Non-pigmented ciliary epithelial cell (primary cell): ENCODE measurements around the gene HOXA13.

Experiments used
- DNase-seq: peaks from one replicate; pipeline ENCODE4 v3.0.0-alpha.2; 2010; ENCODE audit warnings: low read depth

HOXA13 gene

DNA sequence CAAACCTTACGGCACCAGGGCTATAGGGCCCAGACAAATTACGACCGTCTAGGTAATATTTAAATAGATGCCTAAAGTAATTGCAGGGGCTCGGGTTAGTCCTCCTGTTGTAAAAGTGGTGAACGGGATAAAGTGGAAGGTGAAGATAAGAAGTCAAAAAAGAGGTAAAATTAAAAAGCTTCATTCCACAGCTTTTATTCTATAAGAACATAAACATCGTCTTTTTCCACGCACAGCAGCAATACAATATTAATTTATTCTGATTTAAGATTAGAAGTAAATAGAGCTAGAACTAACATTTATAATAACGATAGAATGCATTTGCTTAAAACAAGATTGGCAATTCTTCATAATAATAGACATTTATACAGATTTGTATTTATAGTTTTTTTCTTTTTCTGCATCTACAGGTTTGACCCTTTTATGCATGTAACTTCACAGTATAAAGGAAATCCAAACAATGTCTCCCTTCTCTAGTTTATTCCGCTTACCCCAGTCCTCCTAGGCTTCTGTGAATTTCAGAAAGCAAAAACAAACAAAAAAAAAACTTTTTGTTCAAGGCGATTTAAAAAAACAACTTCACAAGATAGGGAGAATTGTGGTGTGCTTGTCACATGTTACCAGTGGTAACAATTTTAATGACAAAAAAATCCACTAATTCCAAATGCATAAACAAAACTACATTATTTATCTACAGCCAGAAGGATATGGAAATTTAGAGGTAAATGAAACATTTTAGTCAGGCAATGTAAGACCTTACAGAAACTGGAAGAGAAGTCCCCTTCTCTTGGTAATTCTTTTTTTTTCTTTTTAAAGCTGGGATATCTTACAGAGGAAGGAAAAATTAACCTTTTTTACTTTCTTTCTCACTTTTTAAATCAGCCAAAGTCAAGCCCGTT, 29.2 kb downstream of the HOXA13 start:
- no peak for DNase-seq

DNA sequence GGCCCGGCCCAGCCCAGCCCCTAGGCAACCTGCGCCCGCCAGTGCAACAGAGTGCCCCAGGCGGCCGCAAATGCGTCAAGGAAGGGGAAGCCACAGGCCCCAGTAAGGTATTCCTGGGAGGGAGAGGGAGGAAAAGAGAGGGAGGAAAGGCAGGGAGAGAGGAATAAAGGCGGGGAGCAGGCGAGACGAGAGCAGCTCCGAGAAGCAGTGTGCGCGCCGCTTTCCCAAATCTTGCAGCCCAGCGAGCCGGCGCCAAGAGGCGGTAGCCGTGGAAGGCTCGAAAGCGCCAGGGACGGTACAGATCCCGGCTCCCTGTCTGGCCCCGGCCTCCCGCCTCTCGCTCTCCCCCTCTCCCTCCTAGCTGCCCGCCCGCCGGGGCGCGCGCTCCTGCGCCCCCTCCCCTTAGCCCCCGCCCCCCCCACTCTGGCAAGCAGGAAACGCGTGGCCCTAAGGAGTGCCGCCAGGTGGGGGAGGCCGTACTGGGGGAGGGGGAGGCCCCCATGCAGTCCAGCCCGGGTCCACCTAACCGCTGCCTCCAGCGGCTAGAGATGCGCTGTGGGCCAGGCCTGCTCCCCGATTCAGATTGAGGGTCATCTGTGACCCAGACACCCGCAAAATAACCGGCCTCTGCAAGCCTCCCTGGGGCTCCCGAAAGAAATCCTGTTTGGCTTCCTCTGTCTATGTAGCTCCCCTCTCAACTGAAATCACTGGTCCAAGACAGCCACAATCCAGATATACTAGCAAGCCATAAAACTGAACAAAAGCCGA, 30.0 kb downstream of the HOXA13 start:
- DNase-seq = no peak

DNA sequence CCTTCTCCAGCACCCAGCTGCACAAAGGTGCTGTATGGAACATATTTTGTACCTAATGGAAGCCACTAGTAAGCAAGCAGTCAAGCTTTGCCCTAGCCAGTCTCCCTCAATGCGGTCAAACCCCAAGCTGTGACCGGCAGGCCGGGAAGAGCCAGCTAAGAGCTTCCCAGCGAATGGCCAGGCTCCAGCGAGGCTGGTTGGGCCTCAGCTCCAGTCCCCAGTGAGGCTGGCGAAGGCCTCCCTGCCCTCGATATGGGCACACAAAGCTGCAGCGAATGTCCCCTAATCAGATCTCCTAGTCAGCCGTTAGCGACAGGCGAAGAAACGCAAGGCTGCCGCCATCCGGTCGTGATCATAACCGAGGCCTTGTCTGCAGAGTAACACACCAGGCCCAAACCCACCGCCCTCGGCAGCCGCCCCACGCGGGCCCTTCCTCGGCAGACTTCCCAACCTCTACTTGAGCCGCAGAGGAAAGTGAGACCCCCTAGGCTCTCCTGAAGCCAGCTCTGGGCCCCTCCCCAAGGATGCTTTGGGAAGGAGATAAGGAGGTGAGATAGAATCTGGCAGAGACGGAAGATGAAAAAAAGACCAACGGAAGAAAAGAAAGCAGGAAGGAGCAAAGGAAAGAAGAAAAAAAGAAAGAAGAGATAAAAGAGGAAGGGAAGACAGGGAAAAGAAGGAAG, 31.5 kb downstream of the HOXA13 start:
- no peak for DNase-seq

- DNase-seq = no peak
These were observed 32.0 kb downstream of the HOXA13 start for GRCh38 chr7:27167916-27168264.

DNA sequence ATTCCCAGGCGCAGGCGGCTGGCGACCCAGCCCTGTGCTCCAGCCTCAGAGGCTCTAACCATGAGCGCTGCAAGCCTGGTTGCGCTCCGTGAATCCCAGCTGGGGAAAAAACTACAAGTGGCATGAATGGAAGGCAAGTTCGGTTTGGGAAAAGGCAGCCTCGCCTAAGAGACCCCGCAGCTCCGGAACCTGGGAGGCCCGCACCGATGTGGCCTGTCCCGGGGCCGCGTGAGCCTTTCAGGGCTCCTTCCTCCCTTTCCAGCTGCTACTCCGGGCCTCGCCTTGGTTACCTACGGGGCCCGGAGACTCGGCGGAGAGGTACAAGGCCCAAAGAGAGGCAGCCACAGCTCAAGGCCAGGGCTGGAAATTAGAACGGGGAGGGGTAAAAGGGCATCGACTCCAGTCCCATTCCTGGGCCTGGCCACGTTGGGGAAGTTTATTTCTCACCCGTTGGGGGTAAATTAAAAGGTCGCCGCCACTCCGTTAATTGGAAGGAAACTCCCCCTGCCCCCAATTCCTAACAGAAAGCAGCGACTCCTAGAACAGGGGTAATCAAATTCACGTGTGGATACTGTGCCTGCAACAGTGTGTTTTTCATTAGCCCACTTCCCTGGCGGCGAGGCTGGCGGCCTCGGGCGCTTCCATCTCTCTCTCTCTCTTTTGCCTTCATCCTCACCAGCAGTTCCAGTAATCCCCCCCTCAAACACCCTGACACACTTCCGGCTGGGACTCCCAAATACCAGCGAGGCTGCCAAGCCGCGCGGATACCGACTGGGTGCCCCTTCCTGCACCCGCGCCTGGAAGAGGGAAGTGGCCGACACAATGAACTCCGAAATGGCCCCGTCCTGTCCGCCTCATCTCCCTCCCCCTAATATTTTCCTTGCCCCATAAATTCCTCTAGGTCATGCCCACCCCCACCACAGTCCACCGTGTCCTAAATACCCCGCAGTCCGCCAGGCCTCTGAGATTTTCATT, 33.1 kb downstream of the HOXA13 start:
- no peak for DNase-seq

DNA sequence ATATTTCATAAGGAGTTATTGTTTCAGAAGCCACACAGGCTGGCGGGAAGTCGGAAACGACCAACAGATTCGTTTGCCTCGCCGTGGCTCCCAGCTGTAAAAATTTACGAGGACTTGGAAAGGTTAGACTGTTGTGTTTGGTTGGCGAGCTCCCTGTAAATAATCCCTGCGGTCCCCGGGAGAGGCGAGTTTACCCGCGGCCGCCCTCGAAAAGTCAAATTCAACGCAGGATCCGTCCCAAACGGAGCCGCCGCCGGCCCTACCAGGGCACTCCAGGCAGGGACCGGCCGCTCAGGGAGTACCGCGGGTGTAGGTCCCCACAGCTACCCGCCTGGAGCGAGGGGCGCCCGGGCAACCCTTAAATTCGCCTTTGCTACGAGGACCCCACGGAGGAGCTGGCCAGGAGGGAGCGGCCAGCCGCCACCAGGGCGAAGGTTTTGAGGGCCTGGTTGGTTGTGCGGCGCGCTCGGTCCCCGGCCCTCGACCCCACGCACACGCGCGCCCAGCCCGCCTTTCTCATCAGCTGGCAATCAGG, 33.8 kb downstream of the HOXA13 start:
- DNase-seq = no peak

DNA sequence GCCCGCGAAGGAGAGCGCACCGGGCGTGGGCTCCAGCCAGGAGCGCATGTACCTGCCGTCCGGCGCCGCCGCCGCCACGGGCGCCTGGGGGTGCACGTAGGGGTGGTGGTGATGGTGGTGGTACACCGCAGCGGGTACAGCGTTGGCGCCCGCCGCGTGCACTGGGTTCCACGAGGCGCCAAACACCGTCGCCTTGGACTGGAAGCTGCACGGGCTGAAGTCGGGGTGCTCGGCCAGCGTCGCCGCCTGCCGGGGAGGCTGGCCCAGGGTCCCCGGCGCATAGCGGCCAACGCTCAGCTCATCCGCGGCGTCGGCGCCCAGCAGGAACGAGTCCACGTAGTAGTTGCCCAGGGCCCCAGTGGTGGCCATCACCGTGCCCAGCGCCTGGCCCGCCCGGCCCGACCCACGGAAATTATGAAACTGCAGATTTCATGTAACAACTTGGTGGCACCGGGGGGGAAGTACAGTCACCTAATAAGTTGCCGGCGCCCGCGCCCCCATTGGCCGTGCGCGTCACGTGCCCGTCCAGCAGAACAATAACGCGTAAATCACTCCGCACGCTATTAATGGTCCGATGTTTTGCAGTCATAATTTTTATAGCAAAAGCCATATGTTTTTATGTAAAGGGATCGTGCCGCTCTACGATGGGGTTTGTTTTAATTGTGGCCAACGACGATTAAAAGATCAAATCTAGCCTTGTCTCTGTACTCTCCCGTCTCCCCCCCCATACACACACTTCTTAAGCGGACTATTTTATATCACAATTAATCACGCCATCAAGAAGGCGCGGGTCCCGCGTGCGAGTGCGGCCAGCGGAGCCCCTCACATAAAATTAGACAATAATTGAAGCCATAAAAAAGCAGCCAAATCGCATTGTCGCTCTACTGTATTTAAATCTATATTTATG, 34.5 kb downstream of the HOXA13 start, which contains the start of gene HOXA9:
Gene HOXA9 (minus strand): TSS at position 449 of the 907 bp plus-strand sequence. CDS start 80 bp downstream, at position 369.
- DNase-seq = no peak

DNA sequence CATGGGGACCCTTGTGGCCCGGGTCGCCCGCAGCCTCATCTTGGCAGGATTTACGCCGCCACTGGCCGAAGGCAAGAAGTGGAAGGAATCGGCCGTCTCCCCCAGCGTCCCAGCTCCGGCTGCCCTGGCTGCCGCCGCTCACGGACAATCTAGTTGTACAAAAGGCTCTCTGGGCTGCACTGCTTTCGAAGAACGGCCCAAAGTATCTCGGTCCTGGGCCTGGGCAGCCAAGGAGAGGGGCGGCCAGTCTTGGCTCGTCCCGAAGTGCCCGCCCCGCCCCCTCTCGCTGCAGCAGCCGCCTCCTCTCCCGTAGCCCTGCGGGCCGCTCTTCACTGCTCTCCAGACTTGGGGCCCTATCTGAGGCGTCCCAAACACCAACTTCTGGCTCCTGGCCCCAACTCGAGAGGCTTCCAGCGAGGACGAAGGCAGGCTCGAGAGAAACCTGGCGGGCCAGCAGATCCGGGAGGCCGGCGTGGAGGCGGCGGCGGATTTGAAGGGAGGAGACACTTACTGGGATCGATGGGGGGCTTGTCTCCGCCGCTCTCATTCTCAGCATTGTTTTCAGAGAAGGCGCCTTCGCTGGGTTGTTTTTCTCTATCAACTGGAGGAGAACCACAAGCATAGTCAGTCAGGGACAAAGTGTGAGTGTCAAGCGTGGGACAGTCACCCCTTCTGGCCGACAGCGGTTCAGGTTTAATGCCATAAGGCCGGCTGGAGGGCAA, 35.4 kb downstream of the HOXA13 start:
- no peak for DNase-seq

GRCh38 chr7:27164045-27164366, 35.9 kb downstream of the HOXA13 start:
- no peak for DNase-seq

DNA sequence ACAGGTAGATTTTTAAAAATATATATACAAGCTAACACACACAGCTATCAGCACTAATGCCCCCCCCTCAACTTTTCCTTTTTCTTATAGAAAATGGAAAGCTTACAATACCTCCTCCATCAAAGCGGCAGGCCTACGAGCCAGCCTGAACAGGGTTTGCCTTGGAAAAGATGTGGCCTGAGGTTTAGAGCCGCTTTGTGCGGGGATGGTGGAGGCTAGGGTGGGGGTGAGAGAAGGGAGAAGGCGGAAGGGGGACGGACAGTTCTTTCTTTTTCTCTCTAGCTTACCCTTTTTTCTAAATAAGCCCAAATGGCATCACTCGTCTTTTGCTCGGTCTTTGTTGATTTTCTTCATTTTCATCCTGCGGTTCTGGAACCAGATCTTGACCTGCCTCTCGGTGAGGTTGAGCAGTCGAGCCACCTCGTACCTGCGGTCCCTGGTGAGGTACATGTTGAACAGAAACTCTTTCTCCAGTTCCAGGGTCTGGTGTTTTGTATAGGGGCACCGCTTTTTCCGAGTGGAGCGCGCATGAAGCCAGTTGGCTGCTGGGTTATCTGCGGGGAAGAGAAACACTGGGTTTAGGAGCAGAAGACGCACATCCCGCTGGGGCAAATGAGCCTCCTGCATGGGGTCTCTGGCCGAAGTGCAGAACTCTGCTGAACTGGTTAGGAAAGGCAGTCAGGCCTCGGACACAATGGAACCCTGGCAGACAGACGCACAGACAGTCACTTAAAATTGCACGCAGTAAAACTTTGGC, 36.4 kb downstream of the HOXA13 start:
- DNase-seq = no peak

DNA sequence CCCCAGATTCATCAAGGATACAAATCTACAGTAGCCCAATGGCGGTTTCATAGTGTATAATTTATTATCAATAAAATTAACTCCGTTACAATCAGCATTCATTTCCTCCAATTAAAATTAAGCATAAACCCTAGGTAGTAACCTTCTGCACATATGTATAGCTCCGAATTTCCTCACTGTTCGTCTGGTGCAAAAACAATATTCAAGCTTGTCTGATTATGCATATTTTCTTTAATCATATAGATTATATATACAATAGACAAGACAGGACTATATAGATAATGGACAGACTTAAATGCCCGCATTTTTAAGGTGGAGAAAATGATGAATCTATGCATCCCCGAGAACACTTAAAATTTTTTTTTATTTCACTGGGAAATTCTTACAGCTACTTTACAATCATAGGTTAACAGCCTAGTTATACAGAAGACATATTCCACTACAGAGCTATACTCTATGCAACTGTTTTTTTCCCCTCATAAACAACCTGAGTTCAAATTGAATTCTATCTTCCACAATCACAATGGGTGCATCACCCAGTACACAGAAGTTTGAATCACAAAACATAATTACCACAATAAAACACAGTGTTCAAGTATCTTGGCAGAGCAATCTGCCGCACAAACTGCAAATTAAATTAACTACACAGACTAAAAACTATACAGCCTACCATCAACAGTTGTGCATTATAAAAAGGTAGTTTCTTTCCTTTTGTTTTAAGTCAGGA, 37.2 kb downstream of the HOXA13 start:
- DNase-seq = no peak

GRCh38 chr7:27161721-27162560, 38.0 kb downstream of the HOXA13 start:
- no peak for DNase-seq

DNA sequence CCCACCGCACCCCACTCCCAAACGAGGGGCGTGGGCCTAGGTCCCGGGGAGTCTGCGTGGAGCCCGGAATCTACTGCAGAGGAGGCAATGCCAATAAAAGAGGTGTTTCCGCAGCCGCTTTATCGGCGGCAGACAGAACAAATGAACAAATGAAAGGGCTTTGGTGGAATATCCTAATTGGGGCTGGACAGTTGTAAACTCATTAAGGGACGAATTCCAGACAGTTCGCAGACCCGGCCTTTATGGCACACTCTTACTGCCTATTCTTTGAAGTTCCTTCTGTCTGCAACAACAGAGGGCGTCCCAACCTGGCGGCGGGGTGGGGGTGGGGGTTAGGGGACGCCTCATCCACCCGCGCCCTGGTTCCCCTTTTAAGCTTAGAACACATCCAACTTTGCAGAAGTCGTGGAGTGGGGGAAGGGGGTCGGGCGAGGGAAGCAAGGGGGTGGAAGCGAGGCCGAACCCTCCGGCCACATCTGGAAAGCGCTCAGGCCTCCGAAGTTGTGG, 38.6 kb downstream of the HOXA13 start:
- DNase-seq = no peak

- DNase-seq = peak; percentile 4
These were observed 39.2 kb downstream of the HOXA13 start for GRCh38 chr7:27160546-27161213.

DNA sequence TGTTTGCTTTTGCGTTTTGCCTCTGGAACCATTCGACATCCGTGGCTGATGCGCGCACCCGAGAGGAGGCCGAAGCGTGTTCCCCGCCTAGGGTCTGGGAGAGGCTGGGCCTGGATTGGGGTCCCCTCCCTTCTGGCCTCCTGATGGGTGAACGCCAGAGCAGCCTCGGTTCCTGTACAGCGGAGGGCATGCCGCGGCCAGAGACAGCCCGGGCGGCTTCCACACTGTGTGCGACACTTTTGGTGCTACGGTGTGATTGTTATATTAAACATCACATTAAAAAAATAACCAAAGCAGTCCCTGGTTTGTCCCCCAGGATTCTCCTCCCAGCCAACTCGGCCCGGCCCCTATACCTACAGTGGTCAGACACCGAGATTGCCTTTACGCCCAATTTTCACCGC, 39.7 kb downstream of the HOXA13 start:
- no peak for DNase-seq
